SK-N-MC (cell line): ENCODE data around the gene CXCL12.
A peak's percentile ranks its signal among the peaks of the same experiment; 100 is the strongest.

Source experiments
- DNase-seq: peaks from one replicate; pipeline ENCODE4 v3.0.0-alpha.2; 2011; ENCODE audit warnings: low read depth, low spot score
- H3K27ac ChIP-seq: fragments of 200-600 bp; sonication (generic); 2 replicates; pipeline ENCODE4 v1.5.1; 2016; ENCODE audit warnings: mixed run types
- H3K36me3 ChIP-seq: fragments of 200-600 bp; sonication (generic); 2 replicates; pipeline ENCODE4 v1.6.1; 2017; ENCODE audit warnings: antibody characterized with exemption, low read length, mixed read lengths; ENCODE audit not compliant: insufficient read depth
- H3K4me3 ChIP-seq: fragments of 200-600 bp; sonication (generic); 2 replicates; pipeline ENCODE4 v1.5.1; 2016
- H3K9ac ChIP-seq: fragments of 200-600 bp; sonication (generic); 2 replicates; pipeline ENCODE4 v1.8.0; 2017; ENCODE audit warnings: mixed run types, mixed read lengths; ENCODE audit not compliant: insufficient read length
- H3K9me3 ChIP-seq: fragments of 200-600 bp; sonication (generic); 2 replicates; pipeline ENCODE4 v1.6.1; 2017; ENCODE audit warnings: low read depth, mild to moderate bottlenecking, antibody characterized with exemption, low read length, moderate library complexity, mixed read lengths
- EZH2 ChIP-seq: fragments of 200-600 bp; sonication (generic); IDR thresholded peaks from one replicate; pipeline ENCODE4 v1.6.1; 2017; ENCODE audit warnings: antibody characterized with exemption
- FOXP2 ChIP-seq: optimal IDR thresholded peaks from 2 replicates; pipeline ENCODE3; 2011; ENCODE audit warnings: mild to moderate bottlenecking, moderate library complexity; ENCODE audit not compliant: insufficient read depth; ENCODE audit errors: extremely low read length, control extremely low read depth
- POLR2AphosphoS5 ChIP-seq: IDR thresholded peaks from 2 replicates; pipeline ENCODE4 v1.6.1; 2012; ENCODE audit warnings: mild to moderate bottlenecking, low read depth, low read length, borderline replicate concordance

CXCL12 gene

GRCh38 chr10:44385026-44385695 is at the start of gene CXCL12:
CXCL12 (minus strand) TSS chr10:44385097; CDS start chr10:44385005, 92 bp downstream.
- no peaks in the 10 kb centered on the region for H3K9me3 ChIP-seq
- DNase-seq: no peak
- H3K36me3 ChIP-seq: no peaks in the 10 kb centered on the region
- H3K9ac ChIP-seq: no peak within 1 kb of the TSS
- H3K4me3 ChIP-seq: peak within 1 kb of the TSS; percentile 75
- H3K27ac ChIP-seq: no peak within 1 kb of the TSS
- TF ChIP-seq POLR2AphosphoS5: no peak
- TF ChIP-seq FOXP2: no peak
- no peak for TF ChIP-seq EZH2

GRCh38 chr10:44427479-44427878 is 42.6 kb upstream of the CXCL12 start:
- TF ChIP-seq EZH2 (no peak), POLR2AphosphoS5 (no peak), FOXP2 (no peak)
- H3K9me3 ChIP-seq: no peaks in the 10 kb centered on the region
- no peaks in the 10 kb centered on the region for H3K36me3 ChIP-seq
- DNase-seq: no peak
- no peak overlapping the region for H3K27ac ChIP-seq
- H3K4me3 ChIP-seq: no peak overlapping the region
- H3K9ac ChIP-seq: no peak overlapping the region

GRCh38 chr10:44427037-44427436 is 42.1 kb upstream of the CXCL12 start:
- no peak for DNase-seq
- H3K4me3 ChIP-seq: no peak overlapping the region

GRCh38 chr10:44426247-44427034 is 41.5 kb upstream of the CXCL12 start:
- Histone ChIP-seq H3K9ac (no peak overlapping the region), H3K9me3 (no peaks in the 10 kb centered on the region)
- TF ChIP-seq FOXP2 (no peak), EZH2 (no peak), POLR2AphosphoS5 (no peak)

More at GRCh38 chr10:44427037-44427436, 42.1 kb upstream of the CXCL12 start:
- no peaks in the 10 kb centered on the region for H3K36me3 ChIP-seq
- H3K9me3 ChIP-seq: no peaks in the 10 kb centered on the region
- no peak overlapping the region for H3K9ac ChIP-seq
- TF ChIP-seq POLR2AphosphoS5 (no peak), FOXP2 (no peak), EZH2 (no peak)
- no peak overlapping the region for H3K27ac ChIP-seq

GRCh38 chr10:44425466-44425865 is 40.6 kb upstream of the CXCL12 start:
- H3K27ac ChIP-seq: no peak overlapping the region
- DNase-seq: no peak

More at GRCh38 chr10:44426247-44427034, 41.5 kb upstream of the CXCL12 start:
- Histone ChIP-seq H3K27ac (no peak overlapping the region), H3K36me3 (no peaks in the 10 kb centered on the region), H3K4me3 (no peak overlapping the region)
- no peak for DNase-seq

GRCh38 chr10:44424957-44425356 is 40.1 kb upstream of the CXCL12 start:
- Histone ChIP-seq H3K4me3 (no peak overlapping the region), H3K9me3 (no peaks in the 10 kb centered on the region), H3K27ac (no peak overlapping the region), H3K9ac (no peak overlapping the region), H3K36me3 (no peaks in the 10 kb centered on the region)
- no peak for DNase-seq
- no peak for TF ChIP-seq FOXP2
- no peak for TF ChIP-seq POLR2AphosphoS5
- no peak for TF ChIP-seq EZH2

More at GRCh38 chr10:44425466-44425865, 40.6 kb upstream of the CXCL12 start:
- TF ChIP-seq EZH2 (no peak), POLR2AphosphoS5 (no peak), FOXP2 (no peak)
- Histone ChIP-seq H3K9me3 (no peaks in the 10 kb centered on the region), H3K36me3 (no peaks in the 10 kb centered on the region), H3K9ac (no peak overlapping the region), H3K4me3 (no peak overlapping the region)

DNA sequence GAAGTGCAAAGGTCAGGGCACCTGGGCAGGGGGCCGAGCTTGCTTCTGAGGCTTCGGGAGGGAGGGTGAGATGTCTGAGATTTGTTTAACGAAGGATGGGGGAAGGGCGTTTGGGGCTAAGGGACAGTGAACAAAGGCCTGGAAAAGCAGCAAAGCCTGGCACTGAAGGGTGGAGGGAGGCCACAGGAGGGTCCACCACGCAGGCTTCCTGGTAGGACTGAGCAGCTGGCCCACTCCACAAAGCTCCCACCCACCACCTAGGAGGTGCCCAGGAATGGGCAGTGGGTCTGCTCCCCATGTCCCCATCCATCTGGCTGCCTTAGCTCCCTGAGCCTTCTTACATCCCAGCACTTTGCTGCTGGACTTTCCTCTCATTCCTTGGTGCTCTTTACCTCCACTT is 39.4 kb upstream of the CXCL12 start:
- no peaks in the 10 kb centered on the region for H3K36me3 ChIP-seq
- no peak overlapping the region for H3K9ac ChIP-seq
- no peak overlapping the region for H3K4me3 ChIP-seq
- no peaks in the 10 kb centered on the region for H3K9me3 ChIP-seq
- DNase-seq: no peak
- no peak for TF ChIP-seq POLR2AphosphoS5
- TF ChIP-seq FOXP2: no peak
- TF ChIP-seq EZH2: no peak
- H3K27ac ChIP-seq: no peak overlapping the region

- H3K27ac ChIP-seq: no peak overlapping the region
- TF ChIP-seq EZH2: no peak
- TF ChIP-seq POLR2AphosphoS5: no peak
- TF ChIP-seq FOXP2: no peak
- H3K36me3 ChIP-seq: no peaks in the 10 kb centered on the region
- H3K9ac ChIP-seq: no peak overlapping the region
- no peak for DNase-seq
- no peak overlapping the region for H3K4me3 ChIP-seq
- H3K9me3 ChIP-seq: no peaks in the 10 kb centered on the region
Measured at GRCh38 chr10:44422570-44423101, 37.7 kb upstream of the CXCL12 start.

- Histone ChIP-seq H3K9me3 (no peaks in the 10 kb centered on the region), H3K4me3 (no peak overlapping the region), H3K9ac (no peak overlapping the region), H3K36me3 (no peaks in the 10 kb centered on the region), H3K27ac (no peak overlapping the region)
- no peak for DNase-seq
- TF ChIP-seq EZH2 (no peak), POLR2AphosphoS5 (no peak), FOXP2 (no peak)
Measured at GRCh38 chr10:44422153-44422552, 37.3 kb upstream of the CXCL12 start.
